GM20431 (cell line): Measurements from ENCODE around the gene SP7.
"Not testable (repeated sequence)": the region's sequence is repeated elsewhere in the genome, so short reads cannot be mapped to it uniquely, and the experiment has no call there.

ENCODE experiments used
- in situ Hi-C: fragments of 300-500 bp; cut with MseI, MboI; formaldehyde crosslinking; loops from one replicate; pipeline ENCODE4 v1.15.0; 2020; ENCODE audit warnings: low sequenced_read_pairs; ENCODE audit not compliant: unreplicated experiment

SP7 gene

GRCh38 chr12:53336181-53336681 lies at the start of gene SP7:
Gene SP7 (minus strand): TSS chr12:53336354. CDS start chr12:53335646, 708 bp downstream.
- in situ Hi-C loops, result no loop called here

DNA sequence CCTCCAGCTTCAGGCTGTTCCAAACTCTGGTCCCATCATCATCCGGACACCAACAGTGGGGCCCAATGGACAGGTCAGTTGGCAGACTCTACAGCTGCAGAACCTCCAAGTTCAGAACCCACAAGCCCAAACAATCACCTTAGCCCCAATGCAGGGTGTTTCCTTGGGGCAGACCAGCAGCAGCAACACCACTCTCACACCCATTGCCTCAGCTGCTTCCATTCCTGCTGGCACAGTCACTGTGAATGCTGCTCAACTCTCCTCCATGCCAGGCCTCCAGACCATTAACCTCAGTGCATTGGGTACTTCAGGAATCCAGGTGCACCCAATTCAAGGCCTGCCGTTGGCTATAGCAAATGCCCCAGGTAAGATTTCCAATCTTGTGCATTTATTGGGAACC lies 47.1 kb upstream of the SP7 start:
- in situ Hi-C loops, result no loop called here

GRCh38 chr12:53381731-53382630 lies 45.8 kb upstream of the SP7 start:
- in situ Hi-C loops, result no loop called here

GRCh38 chr12:53380794-53381730 lies 44.9 kb upstream of the SP7 start:
- in situ Hi-C loops, result no loop called here

DNA sequence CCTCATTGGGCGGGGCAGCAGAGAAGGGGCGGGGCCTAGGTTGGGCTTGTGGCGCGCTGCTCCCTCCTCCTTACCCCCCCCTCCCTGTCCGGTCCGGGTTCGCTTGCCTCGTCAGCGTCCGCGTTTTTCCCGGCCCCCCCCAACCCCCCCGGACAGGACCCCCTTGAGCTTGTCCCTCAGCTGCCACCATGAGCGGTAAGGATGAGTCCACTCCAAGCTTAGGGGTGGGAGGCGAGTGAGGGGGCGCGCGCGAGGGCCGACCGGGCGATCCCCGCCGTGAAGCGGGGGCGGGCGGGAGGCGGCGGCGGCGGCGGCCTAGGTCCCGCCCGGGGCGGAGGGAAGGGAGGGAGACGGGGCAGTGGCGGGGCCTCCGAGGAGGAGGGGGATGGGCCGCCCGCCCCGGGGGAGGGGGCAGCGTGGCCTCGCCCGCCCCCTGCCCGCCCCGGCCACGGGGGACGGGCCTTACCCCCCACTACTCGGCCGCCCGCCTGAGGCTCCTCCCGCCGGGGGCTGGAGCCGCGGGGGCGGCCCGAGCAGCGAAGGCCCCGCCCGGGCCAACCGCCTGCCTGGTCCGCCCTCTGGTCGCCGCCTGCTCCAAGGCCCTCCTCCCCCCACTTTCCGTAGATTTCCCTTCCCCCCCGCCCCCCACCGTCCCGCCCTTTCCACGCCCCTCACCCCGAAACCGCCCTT lies 44.1 kb upstream of the SP7 start, which contains the start of gene SP1:
TSS of gene SP1 (plus strand) at position 73 of the 690 bp plus-strand sequence. CDS start at position 189, 116 bp downstream.
- in situ Hi-C loops, result no loop called here

- in situ Hi-C loops, result no loop called here
These were observed 43.4 kb upstream of the SP7 start for GRCh38 chr12:53379389-53380103.

DNA sequence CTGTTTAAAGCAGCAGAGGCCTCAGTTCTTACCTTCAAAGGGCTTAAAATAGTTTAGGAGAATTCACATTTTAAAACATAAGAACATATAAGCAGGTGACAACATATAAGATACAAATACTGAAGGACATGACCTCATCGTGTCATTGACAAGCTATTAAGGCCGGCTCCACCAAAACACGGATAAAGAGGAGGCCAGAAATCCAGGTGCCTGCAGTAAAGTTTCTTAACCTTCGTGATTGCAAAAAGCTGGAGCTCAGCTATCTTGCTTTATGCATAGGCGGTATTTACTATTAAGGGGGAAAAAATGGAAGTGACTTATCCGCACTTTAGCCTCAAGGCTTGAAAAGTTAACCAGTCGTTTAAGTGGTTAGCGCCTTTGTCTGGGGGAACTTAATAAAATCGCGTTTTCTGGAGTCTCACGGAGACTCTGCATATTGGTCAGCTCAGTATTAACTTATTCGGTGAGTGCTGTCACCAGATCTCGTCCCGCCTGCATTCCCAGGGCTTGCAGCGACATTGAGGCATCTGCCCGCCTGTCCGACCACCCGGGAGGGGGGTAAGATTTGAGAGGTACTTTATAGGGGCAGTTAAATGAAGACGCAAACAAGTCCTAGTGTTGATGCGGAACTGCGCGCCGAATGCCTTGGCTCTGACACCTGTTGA lies 42.7 kb upstream of the SP7 start:
- in situ Hi-C loops, result no loop called here

GRCh38 chr12:53378222-53378621 lies 42.1 kb upstream of the SP7 start:
- in situ Hi-C loops, result no loop called here

DNA sequence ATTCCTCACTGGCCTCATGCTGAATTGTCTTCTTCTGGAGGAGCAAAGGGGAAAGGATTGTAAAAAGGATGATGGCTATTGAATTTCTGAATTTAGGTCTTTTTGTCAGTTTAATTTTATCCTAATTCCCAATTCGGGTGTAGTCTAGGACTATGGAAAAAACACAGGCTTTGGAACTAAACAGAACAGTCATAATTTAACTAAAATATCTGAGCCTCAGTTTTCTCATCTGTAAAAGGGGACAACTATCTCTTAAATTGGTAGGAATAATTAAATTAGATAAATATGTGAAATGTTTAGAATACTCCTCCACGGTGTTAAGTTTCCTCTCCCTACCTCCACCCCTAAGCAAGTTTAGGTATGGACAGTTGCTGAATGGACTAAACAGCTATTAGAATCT lies 40.6 kb upstream of the SP7 start:
- in situ Hi-C loops, result no loop called here

GRCh38 chr12:53374277-53374676 lies 38.1 kb upstream of the SP7 start:
- in situ Hi-C loops, result not testable (repeated sequence)

DNA sequence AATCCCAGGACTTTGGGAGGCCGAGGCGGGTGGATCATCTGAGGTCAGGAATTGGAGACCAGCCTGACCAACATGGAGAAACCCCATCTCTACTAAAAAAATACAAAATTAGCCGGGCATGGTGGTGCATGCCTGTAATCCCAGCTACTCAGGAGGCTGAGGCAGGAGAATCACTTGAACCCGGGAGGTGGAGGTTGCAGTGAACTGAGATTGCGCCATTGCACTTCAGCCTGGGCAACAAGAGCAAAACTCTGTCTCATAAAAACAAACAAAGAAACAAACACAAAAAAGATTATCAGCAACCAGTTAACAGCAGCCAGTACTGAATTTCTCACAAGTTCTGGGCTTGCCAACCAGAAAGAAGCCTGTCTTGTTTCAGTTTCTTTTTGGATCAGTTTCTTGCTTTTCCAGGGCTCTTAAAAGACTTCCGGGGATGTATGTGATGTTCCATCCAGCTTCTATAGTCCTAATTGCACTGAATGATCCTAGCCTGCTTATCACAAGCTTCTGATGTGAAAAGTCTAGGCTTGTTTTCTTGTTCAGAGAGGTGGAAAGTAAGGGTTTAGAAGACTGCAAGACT lies 37.5 kb upstream of the SP7 start:
- in situ Hi-C loops, result not testable (repeated sequence)

GRCh38 chr12:53365245-53365904 lies 29.2 kb upstream of the SP7 start:
- in situ Hi-C loops, result no loop called here

- in situ Hi-C loops, result not testable (repeated sequence)
These were observed 25.5 kb upstream of the SP7 start for GRCh38 chr12:53361638-53362037.

- in situ Hi-C loops, result loop anchor here (10.0 kb wide), 1 partner anchor 66 kb away; the partner anchor contains the start of gene AMHR2
These were observed 22.8 kb upstream of the SP7 start for GRCh38 chr12:53358836-53359419.

GRCh38 chr12:53355121-53355520 lies 19.0 kb upstream of the SP7 start:
- in situ Hi-C loops, result loop anchor here (10.0 kb wide), 1 partner anchor 70 kb away; the partner anchor contains the start of gene AMHR2

GRCh38 chr12:53353257-53353655 lies 17.1 kb upstream of the SP7 start:
- in situ Hi-C loops, result loop anchor here (10.0 kb wide), 1 partner anchor 72 kb away; the partner anchor contains the start of gene AMHR2
